ENCODE results near the gene ALG9.

Gene ALG9

DNA sequence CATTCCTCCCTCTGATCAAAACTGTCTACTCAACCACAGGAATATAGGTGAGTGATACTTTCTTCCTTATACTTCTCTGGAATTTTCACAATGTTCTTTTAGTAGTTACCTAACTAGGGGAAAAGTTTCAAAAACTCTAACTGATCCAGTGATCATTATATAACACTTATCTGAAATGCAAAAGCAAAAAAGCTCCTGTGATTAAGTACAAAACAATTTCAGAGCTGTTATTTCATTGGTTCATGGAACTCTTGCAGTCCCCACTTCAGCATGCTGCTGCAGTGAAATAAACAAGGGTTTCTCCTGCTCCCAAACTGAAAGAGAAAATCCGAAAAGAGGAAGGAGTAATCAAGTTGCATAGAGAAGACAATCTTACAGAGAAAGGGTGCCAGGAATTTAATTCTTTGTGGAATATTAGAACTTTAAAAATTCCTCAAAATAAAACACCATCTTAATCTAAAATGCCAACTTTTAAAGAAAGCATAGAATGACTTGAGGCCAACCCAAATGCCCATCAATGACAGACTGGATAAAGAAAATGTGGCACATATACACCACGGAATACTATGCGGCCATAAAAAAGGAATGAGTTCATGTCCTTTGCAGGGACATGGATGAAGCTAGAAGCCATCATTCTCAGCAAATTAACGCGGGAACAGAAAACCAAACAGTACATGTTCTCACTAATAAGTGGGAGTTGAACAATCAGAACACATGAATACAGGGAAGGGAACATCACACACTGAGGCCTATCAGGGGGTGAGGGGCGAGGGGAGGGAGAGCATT lies 125.5 kb downstream of the ALG9 start:
- TF ChIP-seq, protein P1, sequence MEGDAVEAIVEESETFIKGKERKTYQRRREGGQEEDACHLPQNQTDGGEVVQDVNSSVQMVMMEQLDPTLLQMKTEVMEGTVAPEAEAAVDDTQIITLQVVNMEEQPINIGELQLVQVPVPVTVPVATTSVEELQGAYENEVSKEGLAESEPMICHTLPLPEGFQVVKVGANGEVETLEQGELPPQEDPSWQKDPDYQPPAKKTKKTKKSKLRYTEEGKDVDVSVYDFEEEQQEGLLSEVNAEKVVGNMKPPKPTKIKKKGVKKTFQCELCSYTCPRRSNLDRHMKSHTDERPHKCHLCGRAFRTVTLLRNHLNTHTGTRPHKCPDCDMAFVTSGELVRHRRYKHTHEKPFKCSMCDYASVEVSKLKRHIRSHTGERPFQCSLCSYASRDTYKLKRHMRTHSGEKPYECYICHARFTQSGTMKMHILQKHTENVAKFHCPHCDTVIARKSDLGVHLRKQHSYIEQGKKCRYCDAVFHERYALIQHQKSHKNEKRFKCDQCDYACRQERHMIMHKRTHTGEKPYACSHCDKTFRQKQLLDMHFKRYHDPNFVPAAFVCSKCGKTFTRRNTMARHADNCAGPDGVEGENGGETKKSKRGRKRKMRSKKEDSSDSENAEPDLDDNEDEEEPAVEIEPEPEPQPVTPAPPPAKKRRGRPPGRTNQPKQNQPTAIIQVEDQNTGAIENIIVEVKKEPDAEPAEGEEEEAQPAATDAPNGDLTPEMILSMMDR (IDR thresholded peaks at IDR 0.05; ENCODE audit: extremely low read depth, insufficient read depth, missing control alignments) = no peak
- in situ Hi-C loops (cut with MboI; ENCODE audit: low pct_unique_long_range_greater_than_20kb, low sequenced_read_pairs, unreplicated experiment) = no loop called here
- DNase-seq (ENCODE audit: low spot score) = no peak

DNA sequence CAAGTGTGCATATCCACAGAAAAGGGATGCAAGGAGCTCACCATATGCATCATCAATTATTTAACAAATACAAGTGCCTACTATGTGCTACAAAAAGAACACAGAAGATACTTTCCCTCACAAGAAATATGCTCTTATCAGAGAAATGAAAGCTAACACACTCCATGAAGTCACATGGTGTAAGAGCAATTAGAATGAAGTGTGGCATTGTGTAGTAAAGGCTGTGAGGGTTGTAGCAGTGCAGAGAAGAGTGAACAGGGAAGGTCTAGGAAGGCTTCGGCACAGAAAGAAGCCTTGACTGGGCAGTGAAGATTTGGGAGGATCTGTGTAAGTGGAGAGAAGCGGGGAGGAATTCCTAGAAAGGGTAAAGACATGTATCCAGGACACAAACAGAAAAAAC lies 127.7 kb downstream of the ALG9 start:
- DNase-seq (ENCODE audit: low spot score) = no peak
- TF ChIP-seq, protein P1 (IDR thresholded peaks at IDR 0.05; ENCODE audit: extremely low read depth, insufficient read depth, missing control alignments) = no peak
- in situ Hi-C loops (cut with MboI; ENCODE audit: low pct_unique_long_range_greater_than_20kb, low sequenced_read_pairs, unreplicated experiment) = no loop called here

DNA sequence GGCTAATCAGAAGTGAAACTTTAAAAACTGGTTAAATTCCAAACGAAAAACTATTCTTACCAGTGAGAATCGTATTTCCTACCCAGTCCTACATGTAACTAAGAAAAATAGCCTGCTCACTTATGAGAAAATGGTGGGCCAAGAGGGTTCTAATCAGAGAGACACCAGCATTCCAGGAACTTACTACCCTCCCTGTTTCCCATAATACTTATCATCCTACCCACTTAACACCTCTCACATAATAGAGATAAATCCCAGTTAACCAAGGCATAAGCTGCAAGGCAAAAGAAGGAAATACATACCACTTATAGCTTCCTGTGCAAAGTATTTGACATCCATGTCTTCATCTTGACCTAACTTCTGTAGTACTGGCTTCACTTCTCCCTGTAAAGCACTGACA lies 129.6 kb downstream of the ALG9 start:
- TF ChIP-seq, protein P1 (IDR thresholded peaks at IDR 0.05; ENCODE audit: extremely low read depth, insufficient read depth, missing control alignments) = no peak
- in situ Hi-C loops (cut with MboI; ENCODE audit: low pct_unique_long_range_greater_than_20kb, low sequenced_read_pairs, unreplicated experiment) = no loop called here
- no peak for DNase-seq (ENCODE audit: low spot score)

DNA sequence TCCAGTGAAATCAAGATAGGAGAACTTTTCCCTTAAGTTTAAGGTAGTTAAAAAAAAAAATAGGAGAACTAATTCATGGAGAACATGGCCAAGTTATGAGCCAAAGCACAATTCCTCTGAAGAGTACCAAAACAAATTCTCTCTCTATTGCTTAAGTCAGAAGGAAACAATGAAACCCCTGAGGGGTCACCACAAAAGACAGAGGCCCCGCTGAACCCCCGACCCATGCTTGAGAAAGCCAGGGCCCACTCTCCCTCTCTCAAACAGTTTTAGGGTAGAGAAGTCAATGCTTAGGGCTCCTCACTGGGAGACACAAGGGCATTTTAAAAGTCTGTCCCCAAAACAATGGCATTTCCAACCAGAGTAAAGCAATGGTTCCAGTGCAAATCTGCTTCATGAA lies 132.1 kb downstream of the ALG9 start:
- in situ Hi-C loops (cut with MboI; ENCODE audit: low pct_unique_long_range_greater_than_20kb, low sequenced_read_pairs, unreplicated experiment) = no loop called here
- TF ChIP-seq, protein P1 (IDR thresholded peaks at IDR 0.05; ENCODE audit: extremely low read depth, insufficient read depth, missing control alignments) = no peak

DNA sequence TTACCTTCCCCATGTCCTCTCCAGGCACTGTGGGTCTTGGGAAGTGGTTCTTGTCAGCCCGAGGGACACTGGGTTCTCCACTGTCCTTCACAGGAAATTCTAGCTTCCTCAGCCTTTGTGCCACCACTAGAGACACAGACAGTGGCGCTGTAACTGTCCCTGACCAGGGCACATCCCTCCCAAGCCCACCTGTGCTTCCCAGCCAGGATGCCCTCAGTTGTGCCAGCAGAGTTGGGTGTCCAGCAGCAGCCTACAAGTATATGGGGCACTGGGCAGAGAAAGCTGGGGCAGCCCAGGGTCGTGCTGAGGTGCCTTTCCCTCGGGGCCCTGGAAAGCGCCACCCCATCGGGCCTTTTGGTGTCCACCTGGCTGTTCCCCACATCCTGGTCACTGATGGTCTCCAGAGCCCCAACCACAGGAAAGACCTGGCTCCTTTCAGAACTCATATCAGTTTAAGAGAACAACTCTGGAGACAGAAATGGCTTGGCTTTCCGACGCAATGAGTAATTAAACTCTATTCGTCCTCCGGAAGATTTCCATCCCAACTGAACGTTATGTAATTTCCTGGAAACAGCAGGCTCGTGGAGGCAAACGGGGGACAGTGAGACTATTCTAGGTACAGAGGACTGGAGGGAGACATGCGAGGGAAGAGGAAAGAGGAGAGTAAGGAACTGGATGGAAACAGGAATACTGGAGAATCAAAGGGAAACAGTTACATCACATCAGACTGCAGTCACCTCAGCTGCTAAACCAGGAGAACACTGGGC lies 133.8 kb downstream of the ALG9 start:
- DNase-seq (ENCODE audit: low spot score) = no peak
- in situ Hi-C loops (cut with MboI; ENCODE audit: low pct_unique_long_range_greater_than_20kb, low sequenced_read_pairs, unreplicated experiment) = no loop called here

More for the DNA sequence above, 132.1 kb downstream of the ALG9 start:
- no peak for DNase-seq (ENCODE audit: low spot score)

More for the DNA sequence above, 133.8 kb downstream of the ALG9 start:
- TF ChIP-seq, protein P1 (IDR thresholded peaks at IDR 0.05; ENCODE audit: extremely low read depth, insufficient read depth, missing control alignments) = no peak
